K562 (cell line): ENCODE results near the gene HIPK2. TPM values are rescaled to one million over a fixed set of nuclear protein-coding genes. Genes with fewer than 3 reads are reported as not detected.

Experiments used
- CBFB ChIP-seq: sonication (generic); formaldehyde crosslinking; IDR thresholded peaks from 2 replicates; pipeline ENCODE4 v1.4.0; 2020; ENCODE audit warnings: mild to moderate bottlenecking, missing genetic modification reagents
- CEBPG ChIP-seq, 3 experiments: fragments of 200-800 bp in 1 of 3; sonication (Bioruptor generic) in 1 of 3; sonication (generic) in 1 of 3; formaldehyde crosslinking in 1 of 3; IDR thresholded peaks in 2 of 3; conservative IDR thresholded peaks in 1 of 3; 2 replicates each; pipeline versions ENCODE4 v1.6.1 to v1.8.0; 2016 to 2022; ENCODE audit warnings: missing compliant biosample characterization in 2 of 3, missing genetic modification characterization in 2 of 3, mild to moderate bottlenecking in 1 of 3, missing genetic modification reagents in 1 of 3
- OTX1 ChIP-seq: fragments of 450-650 bp; formaldehyde crosslinking; IDR thresholded peaks from 2 replicates; pipeline ENCODE4 v1.4.0; 2022; ENCODE audit warnings: mild to moderate bottlenecking
- RHOXF2B ChIP-seq: fragments of 250-450 bp; sonication (Bioruptor Pico); conservative IDR thresholded peaks from 2 replicates; pipeline ENCODE4 v1.5.1; 2021
- USF2 ChIP-seq: sonication (generic); formaldehyde crosslinking; IDR thresholded peaks from 2 replicates; pipeline ENCODE4 v1.5.0; 2020; ENCODE audit warnings: missing genetic modification reagents
- ZNF12 ChIP-seq: sonication (generic); formaldehyde crosslinking; IDR thresholded peaks from 2 replicates; pipeline ENCODE4 v1.4.0; 2020; ENCODE audit warnings: mild to moderate bottlenecking, missing genetic modification reagents
- ZNF318 ChIP-seq, 2 experiments: fragments of 450-650 bp; IDR thresholded peaks; 2 replicates each; pipeline ENCODE4 v1.6.1; 2016; ENCODE audit warnings: mild to moderate bottlenecking in 2 of 2, borderline replicate concordance in 1 of 2, low read depth in 1 of 2, moderate library complexity in 1 of 2
- ZNF740 ChIP-seq, 3 experiments: fragments of 200-800 bp in 1 of 3; sonication (Bioruptor generic) in 1 of 3; sonication (generic) in 1 of 3; formaldehyde crosslinking in 1 of 3; IDR thresholded peaks; 2 replicates each; pipeline versions ENCODE4 v1.6.1 to v1.8.0; 2016 to 2022; ENCODE audit warnings: mild to moderate bottlenecking in 2 of 3, missing compliant biosample characterization in 2 of 3, missing genetic modification characterization in 2 of 3, missing genetic modification reagents in 1 of 3
- polyA plus RNA-seq, 8 experiments: library from polyadenylated mRNA; depleted of rRNA in 4 of 8; stranded (reverse) in 5 of 8; unstranded in 3 of 8; fragments of >200 nt; fragmentation: Nextera tagmentation in 2 of 8; fragmentation: Illumina TruSeq in 1 of 8; extraction: Ambion mirVana in 2 of 8; extraction: Trizol in 1 of 8; gene quantifications; 2 replicates each; pipeline versions ENCODE4 v1.2.1 to v1.2.3, GENCODE V29; 2011 to 2014; ENCODE audit warnings: inconsistent platforms in 1 of 8, missing spikeins in 1 of 8
- total RNA-seq, 7 experiments: library from RNA; depleted of rRNA in 6 of 7; stranded (reverse); fragments of >200 nt in 6 of 7; fragmentation: Illumina TruSeq in 2 of 7; extraction: Trizol in 2 of 7; gene quantifications; 2 replicates each; pipeline versions ENCODE4 v1.2.1 to v1.2.3, GENCODE V29; 2011 to 2021; ENCODE audit warnings: low replicate concordance in 1 of 7
- TF ChIP-seq, protein P1 (sequence below): sonication (generic); formaldehyde crosslinking; IDR thresholded peaks from 2 replicates; pipeline ENCODE4 v1.4.0; 2020; ENCODE audit warnings: mild to moderate bottlenecking, missing genetic modification reagents

The HIPK2 gene
- total and polyA plus RNA-seq, 9 of the 15 experiments (the other 6 are each of a cell fraction or from before 2014, with no cell fraction given), result 0.69 to 19.8 (median 5.1) TPM

GRCh38 chr7:139542308-139543151, 235.3 kb downstream of the HIPK2 start (continued):
- peak; percentile 93 for TF ChIP-seq CEBPG (CRISPR knock-in tag; IDR thresholded peaks at IDR 0.05)
- peak; percentile 69 to 73; a peak in 3 of 4 replicates for TF ChIP-seq CEBPG (tag; conservative IDR thresholded peaks at IDR 0.05 in 1 of 2, IDR thresholded peaks at IDR 0.05 in 1 of 2)
- peak; percentile 10; the same call in 1 of the 2 replicates for TF ChIP-seq OTX1 (CRISPR knock-in tag)
- TF ChIP-seq, protein P1, sequence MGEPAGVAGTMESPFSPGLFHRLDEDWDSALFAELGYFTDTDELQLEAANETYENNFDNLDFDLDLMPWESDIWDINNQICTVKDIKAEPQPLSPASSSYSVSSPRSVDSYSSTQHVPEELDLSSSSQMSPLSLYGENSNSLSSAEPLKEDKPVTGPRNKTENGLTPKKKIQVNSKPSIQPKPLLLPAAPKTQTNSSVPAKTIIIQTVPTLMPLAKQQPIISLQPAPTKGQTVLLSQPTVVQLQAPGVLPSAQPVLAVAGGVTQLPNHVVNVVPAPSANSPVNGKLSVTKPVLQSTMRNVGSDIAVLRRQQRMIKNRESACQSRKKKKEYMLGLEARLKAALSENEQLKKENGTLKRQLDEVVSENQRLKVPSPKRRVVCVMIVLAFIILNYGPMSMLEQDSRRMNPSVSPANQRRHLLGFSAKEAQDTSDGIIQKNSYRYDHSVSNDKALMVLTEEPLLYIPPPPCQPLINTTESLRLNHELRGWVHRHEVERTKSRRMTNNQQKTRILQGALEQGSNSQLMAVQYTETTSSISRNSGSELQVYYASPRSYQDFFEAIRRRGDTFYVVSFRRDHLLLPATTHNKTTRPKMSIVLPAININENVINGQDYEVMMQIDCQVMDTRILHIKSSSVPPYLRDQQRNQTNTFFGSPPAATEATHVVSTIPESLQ (CRISPR knock-in tag), result peak; percentile 71; the same call in 1 of the 2 replicates
- TF ChIP-seq ZNF12 (CRISPR knock-in tag), result peak; percentile 47; the same call in 1 of the 2 replicates
- 0 out of 2 replicates have a peak, but pooled peaks have one; percentile 59 for TF ChIP-seq RHOXF2B (CRISPR knock-in tag)
- TF ChIP-seq ZNF740 (CRISPR knock-in tag; IDR thresholded peaks at IDR 0.05), result peak; percentile 44
- no peak for TF ChIP-seq ZNF740 (tag; IDR thresholded peaks at IDR 0.05)
- TF ChIP-seq USF2 (CRISPR knock-in tag), result peak; percentile 98
- no peak for TF ChIP-seq ZNF318 (IDR thresholded peaks at IDR 0.05; ENCODE audit: borderline replicate concordance in 1 of 2, low read depth in 1 of 2)
- 0 out of 2 replicates have a peak, but pooled peaks have one; percentile 76 for TF ChIP-seq CBFB (CRISPR knock-in tag)
